H1 (cell line): ENCODE measurements around the gene PFDN1. TPM values are rescaled to one million over a fixed set of nuclear protein-coding genes. Genes with fewer than 3 reads are reported as not detected.

Source experiments
- CTCF ChIA-PET: fragments of 300-600 bp; sonication (Branson Sonifier 250); formaldehyde crosslinking; loops from one replicate; lab custom pipeline; 2021; ENCODE audit not compliant: partially characterized antibody; lab: Charles Lee
- POLR2A ChIA-PET: fragments of 300-600 bp; sonication (Branson Sonifier 250); formaldehyde crosslinking; loops from one replicate; lab custom pipeline; 2021; ENCODE audit warnings: inconsistent platforms; ENCODE audit not compliant: partially characterized antibody; lab: Charles Lee
- DNase-seq, 2 experiments: peaks; one replicate each; pipeline versions ENCODE4 v3.0.0 to v3.0.0-alpha.2; 2010 to 2022; ENCODE audit warnings: low spot score in 2 of 2, low read depth in 1 of 2, mixed read lengths in 1 of 2
- FAIRE-seq: peaks from 2 replicates; lab custom pipeline; 2011; peaks lifted over from hg19 to GRCh38; lab: Jason Lieb, UNC
- H2AFZ ChIP-seq: 2 replicates; pipeline ENCODE4 v1.8.1; 2012; ENCODE audit warnings: low read length, inconsistent platforms
- H2AK5ac ChIP-seq: 2 replicates; pipeline ENCODE4 v1.6.1; 2013; ENCODE audit warnings: low read depth, low read length
- H2BK120ac ChIP-seq: replicated peaks from 2 replicates; pipeline ENCODE3; 2013; ENCODE audit warnings: low read depth, low read length, inconsistent platforms
- H2BK12ac ChIP-seq: 2 replicates; pipeline ENCODE4 v1.6.1; 2013; ENCODE audit warnings: low read depth, low read length
- H2BK15ac ChIP-seq: 2 replicates; pipeline ENCODE4 v1.6.1; 2013; ENCODE audit warnings: low read length
- H2BK20ac ChIP-seq: 2 replicates; pipeline ENCODE4 v1.6.1; 2013; ENCODE audit warnings: low read length
- H2BK5ac ChIP-seq: 2 replicates; pipeline ENCODE4 v1.6.1; 2013; ENCODE audit warnings: low read depth, low read length
- H3K14ac ChIP-seq: 2 replicates; pipeline ENCODE4 v1.6.1; 2013; ENCODE audit warnings: inconsistent platforms; ENCODE audit not compliant: insufficient read length
- H3K18ac ChIP-seq: 2 replicates; pipeline ENCODE4 v1.6.1; 2013; ENCODE audit warnings: low read length; ENCODE audit errors: extremely low read depth
- H3K23ac ChIP-seq: 2 replicates; pipeline ENCODE4 v1.6.1; 2013; ENCODE audit warnings: inconsistent platforms; ENCODE audit not compliant: insufficient read length
- H3K23me2 ChIP-seq: 2 replicates; pipeline ENCODE4 v1.6.1; 2013; ENCODE audit warnings: low read depth, low read length
- H3K27ac ChIP-seq: 2 replicates; pipeline ENCODE4 v1.6.1; 2011; ENCODE audit warnings: low read depth, low read length, inconsistent platforms
- H3K27me3 ChIP-seq, 4 experiments: replicated peaks in 1 of 4; 1 replicate in 1 of 4; 2 replicates in 3 of 4; pipeline versions ENCODE4 v1.6.1 to v1.8.1; 2011 to 2013; ENCODE audit warnings: low read length in 3 of 4, mild to moderate bottlenecking in 3 of 4, inconsistent platforms in 2 of 4, mixed read lengths in 2 of 4, moderate library complexity in 1 of 4; ENCODE audit not compliant: control insufficient read depth in 3 of 4, insufficient read depth in 3 of 4; ENCODE audit errors: extremely low read depth in 1 of 4
- H3K36me3 ChIP-seq, 4 experiments: 2 replicates each; pipeline versions ENCODE4 v1.6.1 to v1.8.1; 2011 to 2013; ENCODE audit warnings: mild to moderate bottlenecking in 4 of 4, low read length in 3 of 4, moderate library complexity in 2 of 4, control low read depth in 1 of 4, inconsistent platforms in 1 of 4; ENCODE audit not compliant: insufficient read depth in 4 of 4, control insufficient read depth in 2 of 4
- H3K4ac ChIP-seq: replicated peaks from 2 replicates; pipeline ENCODE3; 2013; ENCODE audit warnings: low read length, low read depth, mixed read lengths, inconsistent platforms; ENCODE audit not compliant: insufficient read length
- H3K4me1 ChIP-seq, 4 experiments: replicated peaks in 1 of 4; 1 replicate in 1 of 4; 2 replicates in 3 of 4; pipeline versions ENCODE4 v1.6.1 to v1.8.1; 2011 to 2013; ENCODE audit warnings: low read length in 3 of 4, inconsistent platforms in 2 of 4, mixed read lengths in 1 of 4; ENCODE audit not compliant: insufficient read depth in 4 of 4, control insufficient read depth in 3 of 4
- H3K4me2 ChIP-seq, 2 experiments: 2 replicates each; pipeline versions ENCODE4 v1.6.1 to v1.8.1; 2011 to 2013; ENCODE audit warnings: low read depth in 2 of 2, low read length in 2 of 2, control low read depth in 1 of 2, inconsistent platforms in 1 of 2, mild to moderate bottlenecking in 1 of 2; ENCODE audit not compliant: insufficient read depth in 1 of 2
- H3K4me3 ChIP-seq, 4 experiments: fragments of 200-600, 300-600 bp in 1 of 4; sonication (generic), shearing (Covaris generic), sonication (Bioruptor Twin) in 1 of 4; 2 replicates each; pipeline versions ENCODE4 v1.5.1 to v1.8.1; 2011 to 2016; ENCODE audit warnings: low read length in 4 of 4, low read depth in 3 of 4, control low read depth in 2 of 4, inconsistent platforms in 2 of 4, mild to moderate bottlenecking in 2 of 4, mixed read lengths in 1 of 4, moderate library complexity in 1 of 4; ENCODE audit not compliant: insufficient read depth in 2 of 4; ENCODE audit errors: extremely low read depth in 1 of 4
- H3K56ac ChIP-seq: replicated peaks from 2 replicates; pipeline ENCODE3; 2013; ENCODE audit warnings: low read depth, mild to moderate bottlenecking, mixed read lengths, low read length, inconsistent platforms; ENCODE audit not compliant: insufficient read length
- H3K79me1 ChIP-seq: 2 replicates; pipeline ENCODE4 v1.6.1; 2013; ENCODE audit warnings: low read depth, low read length, control low read depth
- H3K79me2 ChIP-seq, 2 experiments: 2 replicates each; pipeline versions ENCODE4 v1.6.1 to v1.8.1; 2012 to 2013; ENCODE audit warnings: low read length in 2 of 2, mild to moderate bottlenecking in 2 of 2, inconsistent platforms in 1 of 2; ENCODE audit not compliant: insufficient read depth in 2 of 2, control insufficient read depth in 1 of 2
- H3K9ac ChIP-seq, 4 experiments: replicated peaks in 1 of 4; 1 replicate in 1 of 4; 2 replicates in 3 of 4; pipeline versions ENCODE4 v1.6.1 to v1.8.1; 2011 to 2013; ENCODE audit warnings: low read depth in 3 of 4, low read length in 3 of 4, control low read depth in 2 of 4, mild to moderate bottlenecking in 2 of 4, moderate library complexity in 2 of 4, inconsistent platforms in 1 of 4; ENCODE audit errors: extremely low read depth in 1 of 4
- H3K9me3 ChIP-seq, 2 experiments: 2 replicates each; pipeline versions ENCODE4 v1.6.1 to v1.8.1; 2012 to 2013; ENCODE audit warnings: mild to moderate bottlenecking in 2 of 2, moderate library complexity in 2 of 2, control low read depth in 1 of 2, inconsistent platforms in 1 of 2, low read depth in 1 of 2, low read length in 1 of 2, mixed read lengths in 1 of 2; ENCODE audit not compliant: insufficient read depth in 2 of 2
- H4K20me1 ChIP-seq, 2 experiments: replicated peaks in 1 of 2; 2 replicates each; pipeline versions ENCODE3 to v1.8.1; 2011 to 2013; ENCODE audit warnings: inconsistent platforms in 2 of 2, low read length in 2 of 2, mild to moderate bottlenecking in 1 of 2; ENCODE audit not compliant: insufficient read depth in 2 of 2, control insufficient read depth in 1 of 2
- H4K5ac ChIP-seq: 2 replicates; pipeline ENCODE4 v1.6.1; 2013; ENCODE audit warnings: low read length, low read depth, mixed read lengths, inconsistent platforms; ENCODE audit not compliant: insufficient read length
- H4K8ac ChIP-seq: 2 replicates; pipeline ENCODE4 v1.8.0; 2013; ENCODE audit warnings: mild to moderate bottlenecking, moderate library complexity, low read length, inconsistent platforms; ENCODE audit not compliant: insufficient read depth; ENCODE audit errors: extremely low read depth
- H4K91ac ChIP-seq: replicated peaks from 2 replicates; pipeline ENCODE3; 2013; ENCODE audit warnings: low read length, mixed read lengths, inconsistent platforms; ENCODE audit not compliant: insufficient read length
- EGR1 ChIP-seq: IDR thresholded peaks from 2 replicates; pipeline ENCODE4 v1.6.1; 2011; ENCODE audit warnings: low read depth, low read length, borderline replicate concordance
- SRF ChIP-seq: IDR thresholded peaks from 2 replicates; pipeline ENCODE4 v1.6.1; 2011; ENCODE audit warnings: mild to moderate bottlenecking, low read depth, low read length, moderate library complexity
- polyA plus RNA-seq, 7 experiments: library from polyadenylated mRNA; depleted of rRNA in 3 of 7; stranded (reverse) in 5 of 7; unstranded in 2 of 7; fragments of >200 nt in 5 of 7; fragments of 200-250 nt in 2 of 7; gene quantifications; 1 replicate in 5 of 7; 2 replicates in 1 of 7; 4 replicates in 1 of 7; pipeline versions ENCODE4 v1.2.1 to v1.2.3, GENCODE V29; 2011 to 2013; ENCODE audit warnings: missing spikeins in 2 of 7, mixed read lengths in 2 of 7
- total RNA-seq: library from RNA; stranded (reverse); fragmentation: NEBNext Ultra II Directional; extraction: Animal tissue kit (Norgen Biotek cat#: 25700); gene quantifications from 2 replicates; pipeline ENCODE4 v1.2.1, GENCODE V29; 2021

The PFDN1 gene
- total and polyA plus RNA-seq, 2 of the 8 experiments (the other 6 are each of a cell fraction or from before 2014, with no cell fraction given): 53.0 to 89.6 TPM

DNA sequence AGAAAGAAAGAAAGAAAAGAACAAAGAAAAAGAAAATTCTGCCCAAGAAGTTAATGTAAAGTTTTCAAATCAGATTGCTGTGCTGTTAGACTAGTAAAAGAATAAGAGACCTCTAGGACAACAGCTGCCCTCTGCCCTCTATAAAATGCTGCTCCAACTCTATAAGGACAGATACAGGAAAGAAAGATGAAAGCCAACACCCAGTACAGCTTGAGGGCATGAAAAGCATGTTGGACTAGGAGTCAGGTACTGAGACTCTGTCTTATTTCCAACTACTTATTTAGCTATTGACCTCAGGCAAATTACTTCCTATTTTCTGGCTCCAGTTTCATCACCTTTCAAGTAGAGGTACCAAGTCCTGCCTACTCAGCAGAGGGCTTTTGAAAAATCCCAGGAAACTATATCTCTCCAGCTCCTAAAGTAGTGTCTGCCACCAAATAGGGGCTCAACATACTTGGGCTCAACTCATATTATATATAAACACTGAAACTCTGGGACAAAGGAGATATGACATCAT is 37.8 kb upstream of the PFDN1 start:
- Histone ChIP-seq H2BK12ac (no peak overlapping the region), H2AFZ (no peak overlapping the region), H2BK20ac (no peak overlapping the region), H3K36me3 (no peaks in the 10 kb centered on the region; a peak in 1 of 8 replicates), H3K14ac (no peak overlapping the region), H3K27me3 (peaks cover 0 to 9% (median 4%) of the 10 kb centered on the region in 4 experiments; a peak in 6 of 7 replicates), H3K9ac (no peak overlapping the region), H3K9me3 (no peaks in the 10 kb centered on the region), H3K23me2 (peaks cover 2% of the 10 kb centered on the region), H2BK5ac (no peak overlapping the region), H4K91ac (no peak overlapping the region), H3K4me3 (no peak overlapping the region), H3K4me1 (peaks cover 0 to 8% (median 5%) of the 10 kb centered on the region in 4 experiments; a peak in 5 of 7 replicates), H3K79me2 (no peaks in the 10 kb centered on the region), H3K79me1 (no peaks in the 10 kb centered on the region; the same call in 1 of the 2 replicates), H4K20me1 (peaks cover 0 to 4% of the 10 kb centered on the region in 2 experiments), H4K5ac (no peak overlapping the region), H3K27ac (no peak overlapping the region), H2BK15ac (no peak overlapping the region), H3K4me2 (no peak overlapping the region), H3K4ac (no peak overlapping the region), H4K8ac (no peak overlapping the region), H2BK120ac (no peak overlapping the region), H3K18ac (no peak overlapping the region), H3K56ac (no peak overlapping the region), H2AK5ac (no peak overlapping the region), H3K23ac (no peak overlapping the region)
- CTCF ChIA-PET: interaction anchor here (0.7 to 2.6 kb wide), 6 partner anchors 9 to 111 kb away, joined by 3 to 7 read pairs (median 5); no protein-coding TSS in a partner anchor
- no peak for FAIRE-seq
- TF ChIP-seq EGR1 (no peak), SRF (no peak)
- POLR2A ChIA-PET: interaction anchor here (2.0 kb wide), 1 partner anchor 98 kb away, joined by 7 read pairs; no protein-coding TSS in a partner anchor
- no peak for DNase-seq
